ENCODE results near the gene CTSZ. TPM values are rescaled to one million over a fixed set of nuclear protein-coding genes. Genes with fewer than 3 reads are reported as not detected.
A peak's percentile ranks its signal among the peaks of the same experiment; 100 is the strongest.

The CTSZ gene
- total RNA-seq, 1 donor from 2014 or later: 150 TPM

- H3K9me3 Mint-ChIP-seq (ENCODE audit: unreplicated experiment): no peaks in the 10 kb centered on the region
- no peak for TF ChIP-seq CTCF (IDR thresholded peaks at IDR 0.05; ENCODE audit: unreplicated experiment)
- no peak for DNase-seq (ENCODE audit: low spot score)
- H3K4me1 Mint-ChIP-seq (ENCODE audit: unreplicated experiment): peaks cover 26% of the 10 kb centered on the region
- H3K4me3 Mint-ChIP-seq (ENCODE audit: unreplicated experiment): peak overlapping the region; percentile 66
- peak overlapping the region; percentile 49 for H3K27ac Mint-ChIP-seq (ENCODE audit: unreplicated experiment)
- H3K27me3 Mint-ChIP-seq (ENCODE audit: unreplicated experiment): peaks cover 8% of the 10 kb centered on the region
- peaks cover 27% of the 10 kb centered on the region for H3K36me3 Mint-ChIP-seq (ENCODE audit: low read depth, unreplicated experiment)
Measured at GRCh38 chr20:59002874-59003399, 4.1 kb downstream of the CTSZ start.

- peaks cover 26% of the 10 kb centered on the region for H3K4me1 Mint-ChIP-seq (ENCODE audit: unreplicated experiment)
- H3K36me3 Mint-ChIP-seq (ENCODE audit: low read depth, unreplicated experiment): peaks cover 32% of the 10 kb centered on the region
- no peaks in the 10 kb centered on the region for H3K9me3 Mint-ChIP-seq (ENCODE audit: unreplicated experiment)
- TF ChIP-seq CTCF (IDR thresholded peaks at IDR 0.05; ENCODE audit: unreplicated experiment): no peak
- peak overlapping the region; percentile 67 for H3K4me3 Mint-ChIP-seq (ENCODE audit: unreplicated experiment)
- DNase-seq (ENCODE audit: low spot score): no peak
- peak overlapping the region; percentile 49 for H3K27ac Mint-ChIP-seq (ENCODE audit: unreplicated experiment)
- peaks cover 8% of the 10 kb centered on the region for H3K27me3 Mint-ChIP-seq (ENCODE audit: unreplicated experiment)
Measured at GRCh38 chr20:59002388-59002787, 4.7 kb downstream of the CTSZ start.

DNA sequence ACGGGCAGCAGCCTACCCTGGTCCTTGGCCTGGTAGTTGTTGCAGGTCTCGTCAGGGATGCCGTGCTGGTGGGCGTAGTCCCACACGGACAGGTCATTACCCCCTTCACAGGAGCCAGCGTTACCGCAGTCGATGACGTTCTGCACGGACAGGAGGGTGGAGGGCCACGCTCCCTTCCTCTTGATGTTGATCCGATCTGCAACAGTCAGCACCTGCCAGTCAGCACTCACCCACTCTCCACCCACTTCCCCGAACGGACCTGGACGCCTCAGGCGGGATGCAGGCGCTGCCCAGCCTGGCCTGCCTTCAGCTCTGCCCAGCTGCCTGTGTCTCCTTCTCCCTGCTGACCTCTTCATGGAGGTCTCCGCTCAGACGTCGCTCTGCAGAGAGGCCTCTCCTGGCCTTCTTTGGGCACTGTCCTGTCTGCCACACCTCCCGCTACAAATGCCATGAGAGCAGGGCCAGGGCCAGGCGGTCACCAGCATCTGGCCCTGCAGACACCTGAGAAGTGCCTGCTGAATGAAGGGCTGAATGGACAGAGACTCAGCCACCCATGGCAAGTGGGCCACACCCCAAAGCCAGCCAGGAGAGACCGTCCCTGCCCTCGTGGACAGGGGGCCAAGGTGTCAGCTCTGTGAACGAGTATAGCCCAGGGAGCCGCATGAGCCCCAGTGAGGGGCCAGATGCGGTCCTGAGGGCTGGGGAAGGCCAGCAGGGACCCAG lies 5.4 kb downstream of the CTSZ start:
- Mint-ChIP-seq H3K27me3 (ENCODE audit: unreplicated experiment) (peaks cover 8% of the 10 kb centered on the region), H3K4me3 (ENCODE audit: unreplicated experiment) (no peak overlapping the region), H3K27ac (ENCODE audit: unreplicated experiment) (no peak overlapping the region), H3K36me3 (ENCODE audit: low read depth, unreplicated experiment) (peaks cover 36% of the 10 kb centered on the region), H3K4me1 (ENCODE audit: unreplicated experiment) (peaks cover 26% of the 10 kb centered on the region), H3K9me3 (ENCODE audit: unreplicated experiment) (no peaks in the 10 kb centered on the region)
- DNase-seq (ENCODE audit: low spot score): no peak
- no peak for TF ChIP-seq CTCF (IDR thresholded peaks at IDR 0.05; ENCODE audit: unreplicated experiment)

DNA sequence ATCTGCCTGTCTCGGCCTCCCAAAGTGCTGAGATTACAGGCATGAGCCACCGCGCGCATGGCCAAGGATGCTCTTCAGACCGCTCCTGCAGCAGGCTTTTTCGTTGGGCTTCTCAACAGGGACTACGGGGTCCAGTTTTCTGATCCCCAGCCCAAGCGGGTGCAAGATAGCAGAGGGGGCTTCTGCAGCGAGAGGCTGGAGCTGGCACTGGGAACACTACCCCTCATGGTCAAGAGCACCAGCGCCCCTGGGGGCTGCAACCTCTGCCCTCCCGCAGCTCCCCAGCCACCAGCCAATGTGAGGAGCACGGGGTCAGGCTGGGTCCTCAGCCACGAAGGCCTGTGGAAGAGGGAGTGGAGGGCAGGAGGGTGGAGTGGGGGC lies 6.0 kb downstream of the CTSZ start:
- Mint-ChIP-seq H3K9me3 (ENCODE audit: unreplicated experiment) (no peaks in the 10 kb centered on the region), H3K27ac (ENCODE audit: unreplicated experiment) (no peak overlapping the region), H3K36me3 (ENCODE audit: low read depth, unreplicated experiment) (peaks cover 37% of the 10 kb centered on the region), H3K4me3 (ENCODE audit: unreplicated experiment) (no peak overlapping the region), H3K4me1 (ENCODE audit: unreplicated experiment) (peaks cover 26% of the 10 kb centered on the region), H3K27me3 (ENCODE audit: unreplicated experiment) (peaks cover 10% of the 10 kb centered on the region)
- DNase-seq (ENCODE audit: low spot score): no peak
- no peak for TF ChIP-seq CTCF (IDR thresholded peaks at IDR 0.05; ENCODE audit: unreplicated experiment)

- H3K27me3 Mint-ChIP-seq (ENCODE audit: unreplicated experiment): peaks cover 8% of the 10 kb centered on the region
- H3K9me3 Mint-ChIP-seq (ENCODE audit: unreplicated experiment): no peaks in the 10 kb centered on the region
- H3K4me1 Mint-ChIP-seq (ENCODE audit: unreplicated experiment): peaks cover 21% of the 10 kb centered on the region
- no peak overlapping the region for H3K4me3 Mint-ChIP-seq (ENCODE audit: unreplicated experiment)
- no peak for TF ChIP-seq CTCF (IDR thresholded peaks at IDR 0.05; ENCODE audit: unreplicated experiment)
- H3K27ac Mint-ChIP-seq (ENCODE audit: unreplicated experiment): no peak overlapping the region
- peaks cover 45% of the 10 kb centered on the region for H3K36me3 Mint-ChIP-seq (ENCODE audit: low read depth, unreplicated experiment)
- no peak for DNase-seq (ENCODE audit: low spot score)
Measured at GRCh38 chr20:59000326-59000725, 6.7 kb downstream of the CTSZ start.
